ENCODE data around the gene SPARCL1.

GRCh38 chr4:87489678-87490077, 39.5 kb downstream of the SPARCL1 start:
- TF ChIP-seq CTCF (IDR thresholded peaks at IDR 0.05) = no peak
- TF ChIP-seq POLR2A (IDR thresholded peaks at IDR 0.05) = no peak
- no peak for TF ChIP-seq EP300 (IDR thresholded peaks at IDR 0.05)

Data from tibial nerve (tissue), 4 donors.